ENCODE data around the gene CTSA. TPM values are rescaled to one million over a fixed set of nuclear protein-coding genes. Genes with fewer than 3 reads are reported as not detected.

Gene CTSA
- total and polyA plus RNA-seq, 3 donors from 2014 or later, result 103 to 223 (median 112) TPM

DNA sequence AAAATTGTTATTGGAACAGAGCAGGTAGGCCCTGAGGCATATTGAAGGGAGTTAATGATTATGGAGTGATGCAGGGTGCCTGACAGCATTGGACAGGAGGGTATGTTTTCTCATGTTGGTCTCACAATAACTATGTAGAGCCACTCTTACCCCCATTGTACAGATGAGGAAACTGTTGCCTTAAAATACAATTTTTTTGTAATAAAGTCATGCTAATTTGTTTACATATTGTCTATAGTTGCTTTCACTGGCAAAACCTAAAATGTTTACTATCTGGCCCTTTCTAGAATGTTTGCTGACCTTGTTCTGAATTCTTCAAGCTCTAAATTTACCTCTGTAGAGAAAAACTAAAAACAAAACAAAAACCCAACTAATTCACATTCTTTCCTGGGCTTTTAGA is 39.6 kb upstream of the CTSA start:
- no peak for DNase-seq
- intact Hi-C loops (cut with DNase I; ENCODE audit: low total_unique reads), result no loop called here
- Histone ChIP-seq H3K27me3 (no peaks in the 10 kb centered on the region), H3K9me3 (no peaks in the 10 kb centered on the region), H3K27ac (peak overlapping the region in 1 of 2 donors; percentile 62), H3K4me1 (peaks cover 24% of the 10 kb centered on the region), H3K4me3 (no peak overlapping the region), H3K36me3 (ENCODE audit: low read depth, missing control alignments) (no peaks in the 10 kb centered on the region)
- TF ChIP-seq POLR2A (IDR thresholded peaks at IDR 0.05), result no peak
- TF ChIP-seq, protein P1, sequence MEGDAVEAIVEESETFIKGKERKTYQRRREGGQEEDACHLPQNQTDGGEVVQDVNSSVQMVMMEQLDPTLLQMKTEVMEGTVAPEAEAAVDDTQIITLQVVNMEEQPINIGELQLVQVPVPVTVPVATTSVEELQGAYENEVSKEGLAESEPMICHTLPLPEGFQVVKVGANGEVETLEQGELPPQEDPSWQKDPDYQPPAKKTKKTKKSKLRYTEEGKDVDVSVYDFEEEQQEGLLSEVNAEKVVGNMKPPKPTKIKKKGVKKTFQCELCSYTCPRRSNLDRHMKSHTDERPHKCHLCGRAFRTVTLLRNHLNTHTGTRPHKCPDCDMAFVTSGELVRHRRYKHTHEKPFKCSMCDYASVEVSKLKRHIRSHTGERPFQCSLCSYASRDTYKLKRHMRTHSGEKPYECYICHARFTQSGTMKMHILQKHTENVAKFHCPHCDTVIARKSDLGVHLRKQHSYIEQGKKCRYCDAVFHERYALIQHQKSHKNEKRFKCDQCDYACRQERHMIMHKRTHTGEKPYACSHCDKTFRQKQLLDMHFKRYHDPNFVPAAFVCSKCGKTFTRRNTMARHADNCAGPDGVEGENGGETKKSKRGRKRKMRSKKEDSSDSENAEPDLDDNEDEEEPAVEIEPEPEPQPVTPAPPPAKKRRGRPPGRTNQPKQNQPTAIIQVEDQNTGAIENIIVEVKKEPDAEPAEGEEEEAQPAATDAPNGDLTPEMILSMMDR (IDR thresholded peaks at IDR 0.05), result no peak

DNA sequence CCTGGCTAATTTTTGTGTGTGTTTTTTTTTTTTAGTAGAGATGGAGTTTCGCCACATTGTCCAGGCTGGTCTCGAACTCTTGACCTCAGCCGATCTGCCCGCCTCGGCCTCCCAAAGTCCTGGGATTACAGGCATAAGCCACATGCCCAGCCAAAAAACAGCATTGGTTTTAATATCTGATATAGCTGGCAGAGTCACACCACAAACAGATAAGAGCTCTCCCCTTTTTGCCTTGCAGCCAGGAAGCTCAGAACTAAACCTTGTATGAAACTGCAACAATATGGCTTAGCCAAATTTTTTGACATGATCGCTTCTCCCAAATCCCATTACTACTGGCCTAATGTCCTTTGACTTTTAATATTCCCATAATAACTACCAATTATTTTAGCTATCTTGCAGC is 38.8 kb upstream of the CTSA start:
- Histone ChIP-seq H3K9me3 (no peaks in the 10 kb centered on the region), H3K4me1 (peaks cover 24% of the 10 kb centered on the region), H3K27me3 (no peaks in the 10 kb centered on the region), H3K36me3 (ENCODE audit: low read depth, missing control alignments) (no peaks in the 10 kb centered on the region), H3K4me3 (no peak overlapping the region), H3K27ac (no peak overlapping the region)
- DNase-seq, result no peak
- intact Hi-C loops (cut with DNase I; ENCODE audit: low total_unique reads), result no loop called here
- 85 to 96% methylated on average over 6 of the region's 6 CpGs for WGBS, 2 donors
- no peak for TF ChIP-seq POLR2A (IDR thresholded peaks at IDR 0.05)
- TF ChIP-seq, protein P1 (IDR thresholded peaks at IDR 0.05), result no peak

DNA sequence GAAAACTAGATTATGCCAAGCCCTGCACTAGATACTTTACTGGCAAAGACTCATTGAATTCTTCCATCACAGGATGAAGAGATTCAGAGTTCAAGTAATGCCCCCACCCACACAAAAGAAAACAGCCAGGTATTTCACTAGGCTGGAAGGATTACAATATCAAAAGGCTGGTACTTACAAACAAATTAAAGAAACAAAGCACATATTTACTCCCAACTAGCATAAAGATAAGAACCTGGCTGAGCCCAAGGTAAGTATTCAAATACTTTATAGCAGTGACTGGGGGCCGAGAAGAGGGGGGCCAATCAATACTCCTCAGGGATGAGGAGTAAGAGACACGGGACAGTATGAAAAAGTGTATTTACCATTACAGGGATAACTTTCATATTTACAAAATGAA is 37.7 kb upstream of the CTSA start:
- Histone ChIP-seq H3K4me3 (no peak overlapping the region), H3K9me3 (no peaks in the 10 kb centered on the region), H3K27me3 (no peaks in the 10 kb centered on the region), H3K27ac (no peak overlapping the region), H3K4me1 (peaks cover 29% of the 10 kb centered on the region), H3K36me3 (ENCODE audit: low read depth, missing control alignments) (no peaks in the 10 kb centered on the region)
- intact Hi-C loops (cut with DNase I; ENCODE audit: low total_unique reads), result no loop called here
- 75 to 78% methylated on average over 2 of the region's 2 CpGs for WGBS, 2 donors
- no peak for DNase-seq
- TF ChIP-seq POLR2A (IDR thresholded peaks at IDR 0.05), result no peak
- TF ChIP-seq, protein P1 (IDR thresholded peaks at IDR 0.05), result no peak

DNA sequence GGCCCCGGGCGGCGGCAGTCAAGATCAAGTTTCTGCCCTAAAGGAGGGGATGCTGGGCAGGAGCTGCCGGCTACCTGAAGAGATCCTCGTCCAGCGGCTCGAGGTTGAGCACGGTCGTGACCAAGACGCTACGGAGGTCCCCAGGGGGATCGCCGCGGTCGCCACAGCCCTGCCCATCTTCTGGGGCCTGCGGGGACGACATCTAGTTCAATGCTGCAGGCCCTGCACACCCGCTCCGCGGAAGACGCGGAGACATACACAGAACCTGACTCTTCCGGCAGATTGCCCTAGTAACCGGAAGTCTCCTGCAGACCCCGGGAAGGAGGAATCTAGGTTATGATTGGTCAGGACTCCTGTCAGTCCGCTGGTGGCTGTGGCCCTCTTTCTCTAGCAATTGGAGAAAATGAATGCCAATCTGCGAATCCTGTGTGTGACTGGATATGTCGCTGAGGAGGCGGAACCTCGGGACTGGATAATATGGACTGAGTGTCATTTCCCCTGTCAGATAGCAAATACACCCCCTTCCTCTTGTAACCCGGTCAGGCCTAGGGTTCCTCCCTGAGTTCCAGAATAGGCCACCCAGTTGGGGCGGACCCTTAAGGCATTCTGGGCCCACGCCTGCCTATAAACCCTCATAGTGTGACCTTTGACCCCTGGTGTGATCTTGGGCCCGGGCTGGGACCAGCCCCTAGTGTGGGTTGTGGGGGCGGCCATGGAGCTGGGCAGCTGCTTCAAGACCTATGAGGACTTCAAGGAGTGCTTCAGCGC is 33.8 kb upstream of the CTSA start, which contains the start of the genes ACOT8 and ZSWIM3:
Gene ACOT8, minus strand, starts transcription at position 279 of the 768 bp plus-strand sequence. Its CDS starts 77 bp downstream, at position 202.
Gene ZSWIM3, plus strand, starts transcription at position 501 of the 768 bp plus-strand sequence. Its CDS starts 212 bp downstream, at position 713.
- peak within 1 kb of the TSS; percentile 84 to 90 for H3K27ac ChIP-seq
- peaks cover 19% of the 10 kb centered on the region for H3K4me1 ChIP-seq
- peak within 1 kb of the TSS; percentile 67 to 86 for H3K4me3 ChIP-seq
- intact Hi-C loops (cut with DNase I; ENCODE audit: low total_unique reads), result no loop called here
- DNase-seq, result peak; percentile 99
- no peaks in the 10 kb centered on the region for H3K36me3 ChIP-seq (ENCODE audit: low read depth, missing control alignments)
- H3K9me3 ChIP-seq, result no peaks in the 10 kb centered on the region
- 0% methylated on average over 4 to 34 of the region's 36 CpGs for WGBS, 2 donors
- TF ChIP-seq, protein P1 (IDR thresholded peaks at IDR 0.05), result no peak
- TF ChIP-seq POLR2A (IDR thresholded peaks at IDR 0.05), result no peak
- no peaks in the 10 kb centered on the region for H3K27me3 ChIP-seq

DNA sequence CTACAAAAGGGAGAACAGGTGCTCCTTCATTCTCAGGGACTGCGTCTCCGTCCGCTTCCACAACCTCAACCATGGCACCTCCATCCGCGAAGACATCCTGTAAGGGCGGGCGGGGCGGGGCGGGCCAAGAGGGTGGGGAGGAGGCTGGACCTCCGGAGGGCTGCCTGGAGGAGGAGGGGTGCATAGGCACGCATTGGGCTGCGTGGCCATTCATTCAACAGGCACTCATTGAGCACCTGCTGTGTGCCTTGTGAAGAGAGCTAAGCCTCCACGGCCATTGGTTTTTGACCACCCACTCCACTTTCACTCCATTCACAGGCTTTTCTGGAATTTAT is 33.3 kb upstream of the CTSA start:
- Histone ChIP-seq H3K4me3 (peak overlapping the region; percentile 67 to 86), H3K36me3 (ENCODE audit: low read depth, missing control alignments) (no peaks in the 10 kb centered on the region), H3K4me1 (peaks cover 19% of the 10 kb centered on the region), H3K9me3 (no peaks in the 10 kb centered on the region), H3K27me3 (no peaks in the 10 kb centered on the region), H3K27ac (peak overlapping the region; percentile 84 to 90)
- 14 to 15% methylated on average over 1 to 13 of the region's 13 CpGs for WGBS, 2 donors
- intact Hi-C loops (cut with DNase I; ENCODE audit: low total_unique reads), result no loop called here
- no peak for DNase-seq
- TF ChIP-seq, protein P1 (IDR thresholded peaks at IDR 0.05), result no peak

Measured in testis (tissue), 3 donors.